ENCODE results near the gene INPP4B. TPM values are rescaled to one million over a fixed set of nuclear protein-coding genes. Genes with fewer than 3 reads are reported as not detected.

Gene INPP4B
- total RNA-seq, 1 experiment from 2014 or later = 17.6 TPM

DNA sequence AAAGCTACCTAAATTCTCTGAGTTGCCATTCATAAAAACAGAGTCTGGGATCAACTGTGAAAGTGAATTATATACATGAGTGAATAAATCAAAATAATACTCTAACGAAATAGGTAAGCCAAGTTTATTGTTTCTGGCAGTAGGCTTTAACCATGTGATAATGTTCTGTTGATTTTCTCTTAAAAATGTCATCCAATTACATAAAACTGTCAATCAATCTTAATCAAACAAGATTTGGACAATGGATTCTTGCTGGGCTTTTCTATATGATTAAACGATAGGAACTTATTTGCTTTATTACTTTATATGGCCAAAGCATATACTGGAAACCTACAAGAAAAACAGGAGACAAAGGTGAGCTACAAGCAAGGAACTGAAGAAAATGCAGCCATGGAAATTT lies 148.8 kb downstream of the INPP4B start:
- ChIA-PET CTCF (interaction anchor here (0.6 to 0.8 kb wide), 2 partner anchors 341 to 478 kb away, joined by 3 to 4 read pairs; no protein-coding TSS in a partner anchor), POLR2A (interaction anchor here (0.8 kb wide), 1 partner anchor 113 kb away, joined by 3 read pairs; no protein-coding TSS in a partner anchor)
- H3K9me3 Mint-ChIP-seq (ENCODE audit: unreplicated experiment) = no peaks in the 10 kb centered on the region
- H3K36me3 Mint-ChIP-seq (ENCODE audit: insufficient read depth, unreplicated experiment) = no peaks in the 10 kb centered on the region
- no peaks in the 10 kb centered on the region for H3K27me3 Mint-ChIP-seq (ENCODE audit: insufficient read depth, unreplicated experiment)
- no peak overlapping the region for H3K4me3 Mint-ChIP-seq (ENCODE audit: unreplicated experiment)
- BruUV-seq (replicated peaks) = no TSS peak
- no peaks in the 10 kb centered on the region for H3K4me1 Mint-ChIP-seq (ENCODE audit: insufficient read depth, unreplicated experiment)
- H3K27ac Mint-ChIP-seq (ENCODE audit: low read depth, unreplicated experiment) = no peak overlapping the region
- intact Hi-C loops (cut with micrococcal nuclease) = no loop called here
- no peak for TF ChIP-seq CTCF (IDR thresholded peaks at IDR 0.05; ENCODE audit: unreplicated experiment)
- DNase-seq (ENCODE audit: unreplicated experiment) = no peak

DNA sequence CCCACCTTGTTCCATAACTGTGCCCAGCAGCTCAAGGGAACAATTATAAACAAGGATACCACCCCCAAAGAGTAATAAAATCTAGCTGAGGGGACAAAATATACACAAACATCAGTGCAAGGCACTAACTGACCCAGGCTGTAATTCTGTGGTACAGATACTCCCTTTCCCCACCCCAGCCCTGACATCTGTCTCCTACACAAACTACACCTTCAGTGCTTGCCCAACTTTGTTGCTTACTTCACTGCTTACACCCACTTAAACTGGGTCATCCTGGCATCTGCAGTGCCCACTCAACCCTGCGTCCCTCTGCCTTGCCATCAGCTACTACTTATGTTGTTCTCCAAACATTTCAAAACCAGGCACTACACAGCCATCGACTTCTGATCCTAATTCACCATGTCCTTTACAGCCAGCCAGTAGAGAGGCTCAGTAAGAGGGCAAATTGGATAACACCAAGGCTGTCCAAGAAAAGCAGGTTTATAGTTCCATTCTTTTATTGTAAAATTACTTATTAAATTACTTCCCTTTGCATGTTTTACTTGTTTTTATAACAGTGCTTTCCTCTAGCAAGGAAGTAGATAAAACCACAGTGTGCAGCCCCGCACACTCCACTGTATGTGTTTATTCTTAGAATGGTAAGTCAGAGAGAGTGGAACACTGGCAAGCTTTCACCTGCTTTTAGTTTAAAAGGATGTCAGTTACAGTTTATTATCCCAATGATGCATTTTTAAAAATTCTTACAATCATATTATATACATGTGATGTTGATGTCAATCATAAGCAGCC lies 149.6 kb downstream of the INPP4B start:
- Mint-ChIP-seq H3K27ac (ENCODE audit: low read depth, unreplicated experiment) (no peak overlapping the region), H3K27me3 (ENCODE audit: insufficient read depth, unreplicated experiment) (no peaks in the 10 kb centered on the region), H3K36me3 (ENCODE audit: insufficient read depth, unreplicated experiment) (no peaks in the 10 kb centered on the region), H3K4me3 (ENCODE audit: unreplicated experiment) (no peak overlapping the region), H3K9me3 (ENCODE audit: unreplicated experiment) (no peaks in the 10 kb centered on the region), H3K4me1 (ENCODE audit: insufficient read depth, unreplicated experiment) (no peaks in the 10 kb centered on the region)
- TF ChIP-seq CTCF (IDR thresholded peaks at IDR 0.05; ENCODE audit: unreplicated experiment) = no peak
- CTCF ChIA-PET = interaction anchor here (0.6 kb wide), 1 partner anchor 477 kb away, joined by 3 read pairs; no protein-coding TSS in a partner anchor
- no peak for DNase-seq (ENCODE audit: unreplicated experiment)
- no TSS peak for BruUV-seq (replicated peaks)
- POLR2A ChIA-PET = interaction anchor here (0.8 kb wide), 1 partner anchor 112 kb away, joined by 3 read pairs; no protein-coding TSS in a partner anchor
- intact Hi-C loops (cut with micrococcal nuclease) = no loop called here

- intact Hi-C loops (cut with micrococcal nuclease) = no loop called here
- ChIA-PET POLR2A (no interaction called here), CTCF (no interaction called here)
- Mint-ChIP-seq H3K27me3 (ENCODE audit: insufficient read depth, unreplicated experiment) (no peaks in the 10 kb centered on the region), H3K36me3 (ENCODE audit: insufficient read depth, unreplicated experiment) (no peaks in the 10 kb centered on the region), H3K4me3 (ENCODE audit: unreplicated experiment) (no peak overlapping the region), H3K9me3 (ENCODE audit: unreplicated experiment) (no peaks in the 10 kb centered on the region), H3K27ac (ENCODE audit: low read depth, unreplicated experiment) (no peak overlapping the region), H3K4me1 (ENCODE audit: insufficient read depth, unreplicated experiment) (no peaks in the 10 kb centered on the region)
- DNase-seq (ENCODE audit: unreplicated experiment) = no peak
- no TSS peak for BruUV-seq (replicated peaks)
- no peak for TF ChIP-seq CTCF (IDR thresholded peaks at IDR 0.05; ENCODE audit: unreplicated experiment)
Measured at GRCh38 chr4:142690406-142691163, 155.5 kb downstream of the INPP4B start.

DNA sequence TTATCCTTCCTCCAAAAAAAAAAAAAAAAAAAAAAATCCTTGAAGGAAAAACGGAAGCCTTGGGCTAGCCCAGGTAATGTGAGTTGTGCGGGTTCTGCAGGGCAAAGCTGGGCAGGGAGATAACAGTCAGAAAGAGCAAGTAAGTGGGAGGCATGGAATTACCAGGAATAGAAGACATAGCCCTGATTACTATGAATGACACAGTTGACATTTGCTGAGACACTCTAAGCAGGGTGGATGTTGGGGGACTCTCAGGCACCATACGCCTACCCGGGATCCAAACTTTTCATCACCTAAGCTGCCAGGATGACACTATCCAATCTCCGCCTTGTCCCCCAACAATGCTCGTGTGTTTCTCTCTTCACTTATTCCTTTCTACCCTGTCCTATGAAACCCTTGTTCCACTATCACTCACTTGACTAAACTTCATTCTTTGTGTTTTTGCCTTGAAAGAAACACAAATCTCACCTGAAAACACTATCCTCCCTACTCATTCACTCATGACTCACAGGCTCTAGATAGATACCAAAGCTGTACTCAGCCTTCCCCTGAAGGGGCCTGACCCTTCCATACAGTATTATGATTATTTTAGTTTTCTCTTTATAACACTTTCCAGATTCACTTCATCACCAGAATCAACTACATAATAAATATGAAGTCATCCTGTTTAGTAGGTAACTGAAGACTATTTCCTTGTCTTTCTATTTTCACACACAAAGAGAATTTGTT lies 158.4 kb downstream of the INPP4B start:
- Mint-ChIP-seq H3K9me3 (ENCODE audit: unreplicated experiment) (no peaks in the 10 kb centered on the region), H3K27me3 (ENCODE audit: insufficient read depth, unreplicated experiment) (no peaks in the 10 kb centered on the region), H3K4me3 (ENCODE audit: unreplicated experiment) (no peak overlapping the region), H3K27ac (ENCODE audit: low read depth, unreplicated experiment) (no peak overlapping the region), H3K36me3 (ENCODE audit: insufficient read depth, unreplicated experiment) (no peaks in the 10 kb centered on the region), H3K4me1 (ENCODE audit: insufficient read depth, unreplicated experiment) (no peaks in the 10 kb centered on the region)
- POLR2A ChIA-PET = interaction anchor here (0.7 kb wide), 1 partner anchor 74 kb away, joined by 3 read pairs; no protein-coding TSS in a partner anchor
- BruUV-seq (replicated peaks) = no TSS peak
- CTCF ChIA-PET = no interaction called here
- no peak for TF ChIP-seq CTCF (IDR thresholded peaks at IDR 0.05; ENCODE audit: unreplicated experiment)
- DNase-seq (ENCODE audit: unreplicated experiment) = no peak
- intact Hi-C loops (cut with micrococcal nuclease) = no loop called here
